Keratinocyte (primary cell): Measurements from ENCODE around the gene ANKS1A. TPM values are rescaled to one million over a fixed set of nuclear protein-coding genes. Genes with fewer than 3 reads are reported as not detected.

Source experiments
- DNase-seq: peaks from one replicate; pipeline ENCODE4 v3.0.0-alpha.2; 2011; ENCODE audit warnings: low read depth, missing footprints, low spot score
- FAIRE-seq: peaks from 2 replicates; lab custom pipeline; 2011; peaks lifted over from hg19 to GRCh38; lab: Jason Lieb, UNC
- H2AFZ ChIP-seq: 2 replicates; pipeline ENCODE4 v1.6.0; 2012; ENCODE audit warnings: low read length, control low read depth, inconsistent platforms; ENCODE audit not compliant: control insufficient read depth
- H3K27ac ChIP-seq: 2 replicates; pipeline ENCODE4 v1.5.1; 2011; ENCODE audit warnings: low read length; ENCODE audit not compliant: control insufficient read depth, insufficient read depth
- H3K27me3 ChIP-seq: 3 replicates; pipeline ENCODE4 v1.6.0; 2011; ENCODE audit warnings: low read length; ENCODE audit not compliant: control insufficient read depth, insufficient read depth; ENCODE audit errors: extremely low read depth
- H3K36me3 ChIP-seq, 2 experiments: 2 replicates in 1 of 2; 3 replicates in 1 of 2; pipeline ENCODE4 v1.5.1; 2011; ENCODE audit warnings: low read length in 2 of 2, mild to moderate bottlenecking in 1 of 2; ENCODE audit not compliant: control insufficient read depth in 2 of 2, insufficient read depth in 2 of 2; ENCODE audit errors: extremely low read depth in 1 of 2
- H3K4me1 ChIP-seq: 3 replicates; pipeline ENCODE4 v1.5.1; 2011; ENCODE audit warnings: low read length; ENCODE audit not compliant: control insufficient read depth, insufficient read depth; ENCODE audit errors: extremely low read depth
- H3K4me2 ChIP-seq: 3 replicates; pipeline ENCODE4 v1.6.0; 2011; ENCODE audit warnings: low read depth, low read length; ENCODE audit not compliant: control insufficient read depth, insufficient read depth; ENCODE audit errors: extremely low read depth
- H3K4me3 ChIP-seq, 3 experiments: fragments of 200-600 bp in 1 of 3; sonication (generic) in 1 of 3; 2 replicates in 2 of 3; 3 replicates in 1 of 3; pipeline ENCODE4 v1.5.1; 2011 to 2016; ENCODE audit warnings: low read length in 3 of 3, mild to moderate bottlenecking in 3 of 3, control low read depth in 2 of 3, inconsistent platforms in 1 of 3, low read depth in 1 of 3, mixed read lengths in 1 of 3, mixed run types in 1 of 3, moderate library complexity in 1 of 3; ENCODE audit not compliant: control insufficient read depth in 2 of 3, insufficient read depth in 2 of 3; ENCODE audit errors: extremely low read depth in 1 of 3
- H3K79me2 ChIP-seq: 2 replicates; pipeline ENCODE4 v1.6.0; 2012; ENCODE audit warnings: low read length; ENCODE audit not compliant: control insufficient read depth, insufficient read depth
- H3K9ac ChIP-seq: 3 replicates; pipeline ENCODE4 v1.6.0; 2011; ENCODE audit warnings: low read length; ENCODE audit not compliant: control insufficient read depth, insufficient read depth; ENCODE audit errors: extremely low read depth
- H3K9me1 ChIP-seq: 3 replicates; pipeline ENCODE4 v1.6.0; 2011; ENCODE audit warnings: low read length; ENCODE audit not compliant: control insufficient read depth, insufficient read depth; ENCODE audit errors: extremely low read depth
- H3K9me3 ChIP-seq: 2 replicates; pipeline ENCODE4 v1.5.1; 2012; ENCODE audit warnings: low read depth, low read length; ENCODE audit not compliant: control insufficient read depth
- H4K20me1 ChIP-seq: 3 replicates; pipeline ENCODE4 v1.6.0; 2011; ENCODE audit warnings: low read length; ENCODE audit not compliant: control insufficient read depth, insufficient read depth; ENCODE audit errors: extremely low read depth
- CTCF ChIP-seq, 3 experiments: IDR thresholded peaks in 1 of 3; conservative IDR thresholded peaks in 1 of 3; optimal IDR thresholded peaks in 1 of 3; 2 replicates in 2 of 3; 3 replicates in 1 of 3; pipeline versions ENCODE3 to v1.5.1; 2011; ENCODE audit warnings: low read length in 3 of 3, mild to moderate bottlenecking in 3 of 3, moderate library complexity in 2 of 3, control low read depth in 1 of 3, inconsistent platforms in 1 of 3; ENCODE audit not compliant: insufficient read depth in 2 of 3; ENCODE audit errors: extremely low read depth in 1 of 3
- EZH2 ChIP-seq: IDR thresholded peaks from one replicate; pipeline ENCODE4 v1.6.1; 2012; ENCODE audit warnings: inconsistent platforms, mild to moderate bottlenecking, low read length, moderate library complexity
- dilution Hi-C: fragments of 300-500 bp; cut with MboI; formaldehyde crosslinking; loops from one replicate; pipeline ENCODE4 v1.7.0; 2020; ENCODE audit warnings: low sequenced_read_pairs; ENCODE audit not compliant: extremely low pct_ligation_motif_present
- polyA plus RNA-seq, 5 experiments: library from polyadenylated mRNA; depleted of rRNA in 3 of 5; stranded (reverse) in 3 of 5; stranded (forward) in 1 of 5; unstranded in 1 of 5; fragments of >200 nt; gene quantifications; 1 replicate in 1 of 5; 2 replicates in 3 of 5; 3 replicates in 1 of 5; pipeline versions ENCODE4 v1.2.1 to v1.2.3, GENCODE V29; 2011 to 2012; ENCODE audit warnings: missing spikeins in 2 of 5, low read depth in 1 of 5, low replicate concordance in 1 of 5

The ANKS1A gene
- polyA plus RNA-seq, 1 donor (not counting 4 experiments of a cell fraction or from before 2014, with no cell fraction given): 8.6 TPM

DNA sequence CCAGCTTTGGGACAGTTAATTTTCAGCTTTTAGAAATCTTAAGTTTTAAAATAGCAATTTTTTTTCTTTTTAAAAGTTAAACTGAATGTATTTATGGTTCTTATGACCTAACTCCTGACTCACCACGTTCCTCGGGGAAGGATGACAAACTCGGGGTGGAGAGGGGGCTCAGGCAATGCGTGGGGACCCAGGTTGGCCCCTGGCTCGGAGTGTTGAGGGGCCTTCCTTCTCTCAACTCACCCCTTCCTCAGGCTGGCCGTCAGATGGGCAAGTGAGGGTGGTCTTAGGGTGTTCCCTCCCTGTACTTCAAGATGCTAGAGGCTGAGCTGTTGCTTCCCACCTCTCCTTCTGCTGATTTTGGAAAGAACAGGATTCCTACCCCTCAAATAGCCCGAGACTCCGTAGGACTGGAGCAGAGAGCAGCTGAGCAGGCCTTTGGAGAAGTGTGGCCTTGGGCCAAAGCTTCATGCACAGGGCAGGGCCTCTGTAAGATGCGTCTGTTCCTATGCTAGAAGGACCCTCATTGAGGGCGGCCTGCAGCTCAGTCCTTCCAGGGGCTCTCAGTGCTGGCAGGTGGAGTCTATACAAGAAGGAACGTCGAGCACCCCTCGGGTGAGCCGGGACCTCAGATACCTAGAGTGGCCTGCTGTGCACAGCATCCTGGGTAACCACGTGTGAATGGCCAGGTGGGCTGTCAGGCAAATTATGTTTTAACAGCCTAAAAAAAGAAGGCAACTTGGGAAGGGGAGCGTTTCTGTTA lies 172.8 kb downstream of the ANKS1A start:
- no peak overlapping the region for H2AFZ ChIP-seq
- H4K20me1 ChIP-seq: peaks cover 4% of the 10 kb centered on the region
- H3K36me3 ChIP-seq: peaks cover 10 to 19% of the 10 kb centered on the region in 2 experiments
- H3K4me3 ChIP-seq: no peak overlapping the region
- H3K4me2 ChIP-seq: no peak overlapping the region
- TF ChIP-seq EZH2 (no peak), CTCF (optimal IDR thresholded peaks at IDR 0.05 in 1 of 3, IDR thresholded peaks at IDR 0.05 in 1 of 3, conservative IDR thresholded peaks at IDR 0.05 in 1 of 3; ENCODE audit: extremely low read depth in 1 of 3, insufficient read depth in 2 of 3, low read length in 3 of 3) (no peak)
- H3K79me2 ChIP-seq: no peaks in the 10 kb centered on the region
- no peaks in the 10 kb centered on the region for H3K9me3 ChIP-seq
- H3K27me3 ChIP-seq: no peaks in the 10 kb centered on the region
- H3K27ac ChIP-seq: no peak overlapping the region
- FAIRE-seq (no peak), DNase-seq (no peak)
- no peaks in the 10 kb centered on the region for H3K4me1 ChIP-seq
- no peaks in the 10 kb centered on the region for H3K9me1 ChIP-seq
- no peak overlapping the region for H3K9ac ChIP-seq
- dilution Hi-C loops: no loop called here

DNA sequence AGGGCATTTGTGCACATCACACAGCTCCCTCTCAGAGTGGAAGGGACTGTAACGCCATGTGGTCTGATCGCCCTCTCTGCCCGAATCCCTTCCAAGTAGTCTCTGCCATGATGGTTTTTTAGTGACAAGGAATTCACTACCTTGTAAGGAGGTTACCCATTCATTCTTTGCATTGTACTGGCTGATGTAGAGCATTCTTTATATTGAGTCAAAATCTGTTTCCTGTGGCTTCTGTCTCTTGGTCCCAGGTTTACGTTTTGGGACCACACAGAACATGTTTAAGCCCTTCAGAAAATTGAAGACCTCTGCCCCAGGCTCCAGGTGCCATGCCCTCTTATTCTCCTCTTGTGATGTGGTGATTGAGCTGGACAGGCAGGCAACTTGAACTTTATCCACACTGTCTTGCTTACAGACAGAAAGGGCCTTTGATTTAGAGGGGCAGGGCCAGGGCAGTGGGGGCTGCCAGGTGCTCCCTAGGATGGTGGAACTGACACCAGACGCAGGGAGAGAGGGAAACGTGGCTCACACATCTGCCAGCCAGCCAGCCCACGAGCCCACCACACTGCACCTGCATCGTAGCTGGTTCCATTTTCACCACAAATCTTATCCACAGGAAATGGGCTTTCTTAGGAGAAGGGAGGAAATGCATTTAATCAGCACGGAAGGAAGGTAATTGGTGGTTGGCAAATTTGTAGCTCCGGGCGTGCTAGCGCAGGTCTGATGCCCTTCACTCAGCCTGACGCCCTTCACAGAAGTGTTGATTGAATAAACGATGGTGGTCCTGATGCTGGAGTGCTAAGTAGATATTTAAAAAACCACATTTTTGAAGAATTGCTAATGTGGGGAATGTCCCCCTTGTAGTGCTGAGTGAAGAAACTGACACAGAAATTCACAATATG lies 173.9 kb downstream of the ANKS1A start:
- Histone ChIP-seq H3K79me2 (no peaks in the 10 kb centered on the region), H3K27me3 (no peaks in the 10 kb centered on the region), H3K4me1 (no peaks in the 10 kb centered on the region), H3K9me3 (no peaks in the 10 kb centered on the region), H4K20me1 (peaks cover 4% of the 10 kb centered on the region), H3K9me1 (no peaks in the 10 kb centered on the region), H3K9ac (no peak overlapping the region), H3K27ac (no peak overlapping the region), H3K4me2 (no peak overlapping the region), H3K4me3 (no peak overlapping the region), H2AFZ (no peak overlapping the region), H3K36me3 (peaks cover 10 to 18% of the 10 kb centered on the region in 2 experiments)
- FAIRE-seq: no peak
- dilution Hi-C loops: no loop called here
- TF ChIP-seq EZH2 (no peak), CTCF (optimal IDR thresholded peaks at IDR 0.05 in 1 of 3, IDR thresholded peaks at IDR 0.05 in 1 of 3, conservative IDR thresholded peaks at IDR 0.05 in 1 of 3; ENCODE audit: extremely low read depth in 1 of 3, insufficient read depth in 2 of 3, low read length in 3 of 3) (no peak)
- no peak for DNase-seq
